GM19238 (cell line): ENCODE measurements around the gene RNU1-2.
"Not testable (repeated sequence)": the region's sequence is repeated elsewhere in the genome, so short reads cannot be mapped to it uniquely, and the experiment has no call there.

Experiments used
- DNase-seq: peaks from one replicate; pipeline ENCODE4 v3.0.0; 2011; ENCODE audit warnings: low spot score; ENCODE audit not compliant: insufficient read length

RNU1-2 gene

DNA sequence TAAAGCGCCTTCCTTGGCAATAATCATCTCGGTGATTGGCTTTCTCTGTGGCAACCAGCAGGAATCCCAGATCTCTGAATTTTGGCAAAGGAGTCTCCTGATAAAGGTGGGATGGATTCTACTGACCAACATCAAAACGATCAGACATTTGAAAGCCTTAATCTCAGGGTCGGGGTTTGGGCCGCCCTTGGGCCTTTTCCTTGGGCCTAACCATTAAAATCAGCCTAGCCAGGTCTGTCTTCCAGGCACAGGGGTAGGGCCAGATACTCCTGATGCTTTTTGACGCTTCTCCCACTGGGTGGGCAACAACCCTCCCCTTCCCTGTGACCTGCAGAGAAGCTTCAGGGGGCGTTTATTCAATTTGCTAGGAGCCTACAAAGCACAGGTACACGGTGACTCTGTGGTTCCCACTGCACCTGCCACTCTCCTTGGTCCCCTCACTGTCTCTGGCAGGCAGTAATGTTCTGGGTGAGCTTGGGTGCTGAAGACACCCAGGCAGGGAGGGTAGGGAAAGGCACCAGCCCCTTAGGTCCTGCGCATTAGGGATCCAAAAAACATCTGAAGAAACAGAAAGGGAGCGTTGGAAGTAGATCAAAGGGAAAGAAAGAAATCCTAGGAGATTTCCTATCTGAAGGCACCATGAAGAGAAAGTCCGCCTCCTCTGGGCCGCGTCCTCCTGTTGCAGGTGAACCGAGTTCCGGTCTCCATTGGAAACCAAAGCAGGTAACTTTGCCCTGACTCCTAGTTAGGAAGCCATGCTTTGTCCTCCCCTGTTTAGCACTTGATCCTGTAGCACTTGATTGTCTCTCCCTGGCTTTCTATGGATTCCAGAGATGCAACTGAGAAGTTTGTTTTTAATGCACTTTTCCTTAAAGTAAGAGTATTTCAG lies 12.3 kb downstream of the RNU1-2 start:
- DNase-seq, result no peak

DNA sequence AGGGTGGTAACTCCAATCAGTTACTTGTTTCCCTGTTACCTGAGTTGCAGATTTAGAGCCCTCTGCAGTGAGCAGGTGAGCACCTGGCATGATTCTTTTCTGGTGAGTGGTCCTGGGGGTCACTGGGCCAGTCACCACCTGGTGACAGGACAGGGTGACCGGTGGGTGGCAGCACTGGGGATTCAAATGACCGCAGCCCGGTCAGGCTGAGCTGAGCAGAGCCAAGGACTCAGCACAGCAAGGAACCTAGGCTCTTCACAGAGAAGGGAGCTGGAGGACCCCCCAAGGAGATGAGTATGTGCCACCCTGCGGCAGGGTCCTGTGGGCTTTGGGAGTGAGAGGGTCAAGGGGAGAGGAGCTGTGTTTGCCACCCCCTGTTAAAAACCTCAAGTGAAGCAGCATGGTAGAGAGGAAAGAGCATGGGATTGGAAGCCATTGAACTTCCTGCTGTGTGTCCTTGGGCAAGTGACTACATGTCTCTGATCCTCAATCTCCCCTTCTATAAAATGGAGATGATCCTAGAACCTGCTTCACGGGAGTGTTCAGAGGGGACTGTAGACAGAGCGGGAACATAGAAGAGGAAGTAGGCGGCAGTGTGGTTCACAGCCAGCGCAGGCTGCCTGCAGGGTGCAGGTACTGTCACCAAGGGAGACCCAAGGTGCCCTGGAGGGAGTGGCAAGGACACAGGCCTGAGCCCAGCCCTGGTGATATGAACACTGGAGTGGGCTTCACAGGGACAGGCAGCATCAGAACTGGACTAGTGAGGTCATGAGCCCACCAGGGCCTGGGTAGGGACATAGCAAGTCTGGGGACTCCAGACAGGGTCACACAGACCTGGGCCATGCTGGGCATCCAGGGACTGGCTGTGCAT lies 16.3 kb downstream of the RNU1-2 start:
- DNase-seq, result not testable (repeated sequence)

DNA sequence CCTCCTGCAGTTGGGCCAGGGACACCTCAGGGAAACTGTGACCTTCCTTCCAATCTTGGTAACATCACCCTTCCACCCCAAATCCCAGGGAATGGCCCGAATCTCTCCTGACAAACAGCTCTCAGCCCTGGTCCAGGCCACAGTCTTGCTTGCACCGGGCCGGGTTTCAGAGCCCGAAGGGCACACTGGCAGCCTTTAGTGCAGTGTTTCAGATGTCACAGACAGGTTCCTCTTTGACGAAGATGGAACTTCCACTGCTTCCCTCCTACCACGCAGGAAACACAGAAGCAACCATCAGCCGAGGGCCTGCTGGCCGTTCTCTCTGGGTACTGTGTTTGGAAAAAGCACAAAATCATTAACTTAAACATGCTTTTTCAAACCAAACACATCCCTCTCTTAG lies 17.0 kb downstream of the RNU1-2 start:
- not testable (repeated sequence) for DNase-seq

DNA sequence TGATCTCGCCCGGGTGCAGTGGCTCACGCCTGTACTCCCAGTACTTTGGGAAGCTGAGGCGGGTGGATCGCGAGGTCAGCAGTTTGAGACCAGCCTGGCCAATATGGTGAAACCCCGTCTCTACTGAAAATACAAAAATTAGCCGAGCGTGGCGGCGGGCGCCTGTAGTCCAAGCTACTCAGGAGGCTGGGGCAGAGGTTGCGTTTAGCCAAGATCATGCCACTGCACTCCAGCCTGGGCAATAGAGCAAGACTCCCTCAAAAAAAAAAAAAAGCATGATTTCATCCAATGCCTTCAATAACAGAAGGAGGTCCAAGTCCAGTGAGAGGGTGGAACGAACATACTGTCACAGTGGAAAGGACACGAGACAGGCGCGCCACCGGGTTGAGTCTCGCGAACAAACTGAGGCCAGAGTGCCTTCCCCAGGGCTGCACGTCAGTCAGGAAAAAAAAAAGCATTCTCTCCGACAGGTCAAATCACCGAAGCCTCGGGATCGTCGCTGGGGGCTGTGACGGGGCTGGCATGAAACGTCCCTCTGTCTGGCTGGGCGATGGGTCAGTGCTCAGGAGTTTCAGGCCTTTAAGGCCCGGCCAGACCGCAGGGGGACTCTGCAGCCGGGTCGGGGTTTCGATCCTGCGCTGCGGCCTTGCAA lies 17.5 kb downstream of the RNU1-2 start:
- no peak for DNase-seq

DNA sequence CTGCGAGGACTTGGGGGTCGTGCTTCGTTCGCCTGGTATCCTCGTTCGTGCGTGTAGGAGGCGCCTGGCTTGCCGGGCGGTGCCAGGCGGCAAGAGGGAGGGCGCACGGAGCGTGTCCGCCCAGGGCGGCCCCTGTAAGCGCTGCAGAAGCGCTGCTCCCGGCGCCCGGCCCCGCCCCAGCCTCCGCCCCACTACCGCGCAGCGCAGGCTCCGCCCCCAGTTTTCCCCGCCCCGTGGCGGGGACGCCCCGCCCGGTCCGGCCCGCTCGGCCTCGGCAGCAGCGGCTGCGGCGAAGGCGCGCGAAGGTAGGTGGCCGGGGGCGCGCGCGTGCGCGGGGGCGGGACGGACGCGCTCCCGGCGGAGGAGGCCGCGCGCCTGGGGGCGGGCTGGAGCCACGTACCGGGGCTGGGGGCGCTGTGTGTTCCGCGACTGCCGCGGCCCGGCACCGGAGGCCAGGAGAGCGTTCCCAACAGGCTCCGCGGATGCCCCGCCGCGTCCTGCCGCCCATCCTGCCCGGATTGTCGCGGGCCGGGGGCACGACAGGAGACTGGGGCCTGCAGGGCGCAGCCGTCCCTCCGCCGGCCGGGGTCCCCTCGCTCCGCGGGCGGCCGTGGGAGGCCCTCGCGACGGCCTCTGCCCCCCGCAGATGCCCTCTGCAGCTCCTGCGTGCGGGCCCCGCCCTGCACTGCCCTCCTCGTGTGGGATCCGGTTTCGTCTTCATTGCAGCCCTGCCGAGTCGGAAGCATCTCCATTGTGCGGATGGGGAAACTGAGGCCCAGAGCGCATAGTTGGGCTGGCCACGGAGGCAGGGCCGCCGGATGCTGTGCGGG lies 18.3 kb downstream of the RNU1-2 start:
- peak; percentile 90 for DNase-seq

DNA sequence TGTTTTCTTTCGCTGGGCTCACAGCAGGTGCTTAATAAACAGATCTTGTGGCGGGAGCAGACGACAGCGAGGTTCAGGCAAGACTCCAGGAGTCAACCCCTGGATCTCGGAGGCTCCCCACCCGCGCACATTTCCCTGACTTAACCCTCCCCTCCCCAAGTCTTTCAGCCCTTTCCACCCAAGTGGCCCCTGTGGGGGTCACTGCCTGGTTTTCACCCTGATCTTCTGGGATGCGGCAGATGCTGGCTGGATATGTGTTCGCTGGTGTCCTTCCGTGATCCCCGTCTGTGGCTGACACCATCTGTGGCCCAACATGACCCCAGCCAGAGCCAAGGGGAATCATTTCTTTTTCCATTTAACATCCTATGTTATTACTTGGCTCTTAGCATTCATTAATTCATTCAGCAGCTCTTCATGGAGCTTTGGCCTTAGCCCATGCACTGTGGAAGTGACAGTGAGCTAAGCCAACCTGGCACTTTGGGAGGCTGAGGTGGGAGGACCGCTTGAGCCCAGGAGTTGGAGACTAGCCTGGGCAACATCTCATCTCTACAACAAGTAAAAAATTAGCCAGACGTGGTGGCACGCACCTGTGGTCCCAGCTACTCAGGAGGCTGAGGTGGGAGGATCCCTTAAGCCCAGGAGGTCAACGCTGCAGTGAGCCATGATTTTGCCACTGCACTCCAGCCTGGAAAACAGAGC lies 19.3 kb downstream of the RNU1-2 start:
- not testable (repeated sequence) for DNase-seq

DNA sequence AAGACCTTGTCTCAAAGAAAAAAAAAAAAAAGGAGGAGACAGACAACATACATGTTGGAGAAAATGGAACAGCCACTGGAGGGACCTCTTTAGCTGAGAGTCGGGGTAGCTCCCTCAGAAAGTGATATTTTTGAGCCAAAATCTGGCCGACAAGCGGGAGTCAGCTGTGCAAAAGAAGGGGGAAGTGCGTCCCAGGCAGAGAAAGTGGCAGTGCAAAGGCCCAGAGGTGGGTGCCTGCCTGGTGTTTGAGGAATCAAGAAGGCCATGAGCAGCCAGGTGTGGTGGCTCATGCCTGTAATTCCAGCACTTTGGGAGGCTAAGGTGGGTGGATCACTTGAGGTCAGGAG lies 19.8 kb downstream of the RNU1-2 start:
- no peak for DNase-seq

DNA sequence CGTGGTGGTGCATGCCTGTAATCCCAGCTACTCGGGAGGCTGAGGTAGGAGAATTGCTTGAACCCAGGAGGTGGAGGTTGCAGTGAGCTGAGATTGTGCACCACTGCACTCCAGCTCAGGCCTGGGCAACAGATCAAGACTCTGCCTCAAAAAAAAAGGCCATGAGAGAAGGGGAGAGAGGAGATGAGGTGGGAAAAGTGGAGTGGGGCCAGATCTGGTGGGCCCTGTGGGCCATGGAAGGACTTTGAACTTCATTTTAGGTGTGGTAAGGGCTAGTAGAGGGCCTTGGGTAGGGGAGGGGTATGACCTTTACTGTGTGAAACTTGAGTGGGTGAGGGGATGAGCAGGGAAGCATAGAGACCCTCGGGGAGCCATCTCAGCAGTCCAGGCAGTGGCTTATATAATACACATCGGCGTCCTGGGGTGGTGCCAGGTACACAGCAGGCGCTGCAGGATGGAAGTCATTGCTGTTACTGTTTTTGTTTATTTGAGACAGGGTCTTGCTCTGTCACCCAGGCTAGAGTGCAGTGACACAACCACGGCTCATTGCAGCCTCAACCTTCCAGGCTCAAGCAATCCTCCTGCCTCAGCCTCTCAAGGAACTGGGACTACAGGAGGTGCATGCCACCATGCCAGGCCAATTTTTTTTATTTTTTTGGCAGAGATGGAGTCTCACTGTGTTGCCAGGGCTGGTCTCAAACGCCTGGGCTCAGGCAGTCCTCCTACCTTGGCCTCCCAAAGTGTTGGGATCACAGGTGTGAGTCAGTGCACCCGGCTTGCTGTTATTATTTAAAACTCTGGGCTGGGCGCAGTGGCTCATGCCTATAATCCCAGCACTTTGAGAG lies 20.5 kb downstream of the RNU1-2 start:
- DNase-seq, result not testable (repeated sequence)

DNA sequence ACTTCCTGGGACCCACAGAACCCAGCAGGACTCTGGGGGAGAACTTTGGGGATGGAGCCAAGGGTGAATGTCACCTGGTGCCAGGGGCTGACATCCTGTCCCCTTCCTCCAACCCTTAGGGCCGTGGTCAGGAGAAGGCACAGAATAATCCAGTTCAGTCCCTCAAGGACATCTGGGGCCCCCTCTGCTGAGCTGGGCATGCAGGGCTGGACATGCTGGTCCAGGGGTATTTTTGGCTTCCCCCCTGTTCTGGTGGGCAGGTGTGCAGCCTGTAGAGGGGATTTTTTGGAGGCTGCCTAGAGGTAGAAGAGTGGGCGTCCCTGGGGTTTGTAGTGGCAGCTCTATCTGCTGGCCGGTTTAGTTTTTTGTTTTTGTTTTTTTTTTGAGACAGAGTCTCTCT lies 22.6 kb downstream of the RNU1-2 start:
- DNase-seq, result no peak

DNA sequence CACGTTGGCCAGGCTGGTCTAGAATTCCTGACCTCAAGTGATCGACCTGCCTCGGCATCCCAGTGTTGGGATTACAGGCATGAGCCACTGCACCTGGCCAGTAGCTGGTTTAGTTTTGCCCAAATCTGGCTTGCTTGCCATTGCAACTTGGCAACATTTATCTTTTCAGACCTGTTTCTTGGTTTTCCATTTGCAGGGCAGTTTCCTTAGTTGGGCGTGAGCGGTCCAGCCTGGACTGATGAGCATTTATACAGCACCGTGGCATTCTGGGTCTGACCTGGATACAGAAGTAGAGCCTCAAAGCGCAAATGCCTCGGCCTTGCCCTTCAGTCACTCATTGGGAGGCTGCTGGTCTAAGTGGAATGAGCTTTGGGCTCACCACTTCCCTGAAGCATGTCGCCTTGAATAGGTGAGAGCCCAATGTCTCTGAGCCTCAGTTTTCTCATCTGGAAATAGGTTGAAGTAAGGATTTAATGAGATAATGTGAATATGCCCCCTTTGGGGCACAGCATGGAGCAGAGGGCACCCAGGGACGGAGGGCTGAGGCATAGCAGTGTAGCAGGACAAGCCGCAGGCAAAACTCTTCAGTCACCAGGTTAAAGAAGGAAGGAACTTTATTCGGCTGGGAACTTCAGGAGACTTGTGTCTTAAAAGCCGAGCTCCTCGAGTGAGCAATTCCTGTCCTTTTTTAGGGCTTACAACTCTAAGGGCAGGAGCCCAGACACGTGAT lies 23.3 kb downstream of the RNU1-2 start:
- DNase-seq, result not testable (repeated sequence)

DNA sequence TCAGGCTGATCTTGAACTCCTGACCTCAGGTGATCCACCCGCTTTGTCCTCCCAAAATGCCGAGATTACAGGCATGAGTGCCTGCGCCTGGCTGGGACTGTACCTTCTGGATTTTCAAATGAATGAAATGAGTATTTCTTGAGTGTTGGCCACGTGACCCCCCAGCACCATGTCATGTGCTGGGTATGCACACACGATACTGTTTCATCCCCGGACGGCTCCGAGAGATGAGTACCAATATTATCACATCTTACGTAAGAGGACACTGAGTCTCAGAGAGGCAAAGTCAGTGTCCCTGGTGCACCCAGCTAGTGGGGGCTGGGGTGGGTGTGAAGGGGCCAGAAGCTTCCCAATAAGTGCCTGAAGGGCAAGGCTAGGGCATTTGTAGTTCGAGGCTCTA lies 25.2 kb downstream of the RNU1-2 start:
- DNase-seq, result no peak

DNA sequence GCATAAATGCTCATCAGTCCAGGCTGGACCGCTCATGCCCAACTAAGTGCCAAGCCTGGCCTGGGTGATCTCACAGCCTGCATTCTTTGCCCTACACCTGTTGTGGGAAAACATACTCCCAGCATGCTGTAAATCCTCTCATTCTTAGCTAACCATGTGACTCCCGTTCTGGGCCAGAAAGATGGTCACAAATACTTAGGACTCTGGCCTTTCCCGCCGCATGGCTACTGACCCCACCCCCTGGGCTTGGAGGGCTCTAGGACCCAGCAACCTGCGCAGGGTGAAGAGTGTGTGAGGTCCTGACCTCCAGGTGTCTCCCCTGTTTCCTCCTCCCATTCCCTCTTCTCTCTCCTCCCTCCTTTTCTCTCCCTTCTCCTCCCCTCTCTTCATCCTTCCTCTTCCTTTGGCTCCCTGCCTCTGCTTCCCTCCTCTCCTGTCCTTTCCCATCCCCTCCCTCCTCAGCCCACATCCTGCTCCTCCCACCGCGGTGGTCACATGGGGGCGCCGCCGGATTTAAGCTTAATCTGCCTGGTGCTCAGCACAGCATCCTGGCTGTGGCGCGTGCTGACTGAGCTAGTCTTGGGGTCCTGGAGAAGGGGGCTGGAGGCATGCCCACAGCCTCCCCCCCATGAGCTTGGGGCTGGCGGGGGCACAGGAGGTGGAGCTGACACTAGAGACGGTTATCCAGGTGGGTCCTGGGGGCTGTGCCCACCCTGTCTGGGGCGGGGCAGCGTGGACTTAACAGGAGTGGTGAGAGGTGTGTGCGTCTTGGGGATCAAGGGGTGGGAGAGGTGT lies 25.8 kb downstream of the RNU1-2 start, which contains the start of gene CROCC:
Gene CROCC, plus strand, starts transcription at position 541 of the 795 bp plus-strand sequence. Its CDS starts 88 bp downstream, at position 629.
- DNase-seq, result no peak

DNA sequence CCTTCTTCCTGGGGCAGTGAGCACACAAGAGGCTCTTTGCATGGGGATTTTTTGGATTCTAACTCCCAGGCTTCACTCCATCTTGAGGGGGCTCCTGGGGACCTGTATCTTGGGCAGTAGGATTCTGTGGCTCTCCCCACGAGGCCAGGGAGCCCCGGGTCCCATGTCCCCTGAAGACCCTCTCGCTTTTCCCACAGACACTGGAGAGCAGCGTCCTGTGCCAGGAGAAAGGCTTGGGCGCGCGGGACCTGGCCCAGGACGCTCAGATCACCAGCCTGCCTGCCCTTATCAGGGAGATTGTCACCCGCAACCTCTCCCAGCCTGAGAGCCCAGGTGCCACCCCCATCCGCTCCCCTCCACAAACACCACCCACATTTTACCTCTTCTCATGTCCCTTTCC lies 26.7 kb downstream of the RNU1-2 start:
- DNase-seq, result no peak

DNA sequence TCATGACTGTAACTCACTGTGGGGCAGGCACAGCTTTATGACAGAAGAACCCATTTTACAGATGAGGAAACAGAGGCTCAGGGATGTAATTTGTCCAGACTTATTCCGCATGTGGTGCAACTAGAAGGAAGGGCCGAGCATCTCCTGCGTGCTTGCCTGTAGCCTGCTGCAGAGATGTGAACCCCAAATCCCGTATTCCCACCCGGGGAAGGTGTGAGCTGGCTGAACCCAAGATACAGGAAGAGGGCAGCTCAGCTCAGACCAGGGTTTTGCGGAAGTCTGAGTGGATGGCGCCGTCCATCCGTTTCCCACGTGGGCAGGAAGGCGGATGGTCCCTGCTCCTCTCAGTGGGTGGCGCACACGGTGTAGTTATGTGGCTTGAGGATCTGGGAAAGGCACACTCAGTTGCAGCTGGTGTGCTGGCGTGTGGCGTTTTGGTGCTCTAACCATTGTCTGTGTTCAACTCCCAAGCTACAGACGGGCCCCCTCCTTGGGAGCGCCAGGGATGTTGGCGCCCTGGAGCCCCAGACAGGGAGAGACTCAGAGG lies 27.2 kb downstream of the RNU1-2 start:
- DNase-seq, result no peak

DNA sequence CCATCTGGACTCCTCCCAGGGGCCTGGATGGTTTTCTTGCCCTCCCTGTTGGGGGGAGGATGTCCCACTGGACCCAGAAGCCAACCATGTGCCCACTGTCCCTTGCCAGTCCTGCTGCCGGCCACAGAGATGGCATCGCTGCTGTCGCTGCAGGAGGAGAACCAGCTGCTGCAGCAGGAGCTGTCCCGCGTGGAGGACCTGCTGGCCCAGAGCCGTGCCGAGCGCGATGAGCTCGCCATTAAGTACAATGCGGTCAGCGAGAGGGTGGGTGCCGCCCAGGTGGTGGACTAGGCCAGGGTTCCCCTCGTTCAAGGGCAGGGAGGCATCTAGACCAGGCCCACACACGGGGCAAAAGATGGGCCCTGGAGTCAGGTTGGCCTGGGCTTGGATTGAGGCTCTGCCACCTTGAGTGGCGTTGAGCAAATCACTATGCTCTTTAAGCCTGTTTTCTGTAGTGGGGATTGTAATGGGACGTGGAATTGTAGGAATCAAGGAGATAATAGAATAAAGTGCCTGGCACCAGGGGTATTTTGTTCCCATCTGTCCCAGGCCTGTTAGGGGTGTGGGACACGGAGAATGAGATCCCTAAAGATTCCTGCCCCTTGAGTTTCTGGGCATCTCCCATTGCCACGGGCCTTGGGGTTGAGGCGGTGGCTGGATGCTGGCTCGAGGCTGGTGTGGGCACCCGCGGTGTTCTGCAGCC lies 28.6 kb downstream of the RNU1-2 start:
- DNase-seq, result no peak

DNA sequence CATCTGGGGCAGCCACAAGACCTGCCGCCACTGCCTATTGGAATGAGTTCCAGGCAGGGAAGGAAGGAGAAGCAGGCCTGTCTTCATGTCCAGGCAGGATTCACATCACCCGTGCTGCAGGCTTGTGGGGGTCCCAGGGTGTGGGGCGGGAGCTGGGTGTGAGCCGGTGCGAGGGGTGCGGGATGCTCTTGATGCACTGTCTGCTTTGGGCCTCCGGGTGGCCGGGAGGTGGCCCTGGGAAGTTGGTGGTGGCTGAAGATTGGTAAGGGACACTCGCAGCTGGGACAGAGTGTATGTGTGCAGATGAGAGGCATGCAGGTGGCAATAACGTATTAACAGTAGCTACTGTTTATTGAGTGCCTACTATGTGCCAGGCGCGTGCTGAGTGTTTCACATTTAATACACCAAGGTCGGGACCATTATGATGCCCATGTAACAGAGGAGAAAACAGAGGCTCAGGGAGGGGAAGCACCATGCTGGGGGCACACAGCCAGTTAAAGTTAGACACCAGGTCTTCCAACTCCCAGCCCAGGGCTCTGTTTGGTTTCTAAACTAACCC lies 29.2 kb downstream of the RNU1-2 start:
- no peak for DNase-seq
